ENCODE data around the gene FHOD3. TPM values are rescaled to one million over a fixed set of nuclear protein-coding genes. Genes with fewer than 3 reads are reported as not detected.

FHOD3 gene
- polyA plus RNA-seq, 4 donors: 0.22 to 8.1 (median 1.9) TPM

GRCh38 chr18:36338403-36338933, 41.0 kb downstream of the FHOD3 start:
- FAIRE-seq: no peak
- Histone ChIP-seq H3K27ac (ENCODE audit: low read depth in 1 of 3, low read length in 2 of 3) (no peak overlapping the region), H3K27me3 (ENCODE audit: control insufficient read depth in 3 of 3, insufficient read depth in 3 of 3, low read length in 3 of 3) (no peaks in the 10 kb centered on the region), H3K36me3 (ENCODE audit: control insufficient read depth in 3 of 3, insufficient read depth in 2 of 3, low read depth in 1 of 3, low read length in 3 of 3) (no peaks in the 10 kb centered on the region), H3K9me3 (ENCODE audit: control insufficient read depth in 2 of 2, insufficient read depth in 1 of 2, low read depth in 1 of 2, low read length in 1 of 2) (no peaks in the 10 kb centered on the region), H3K4me1 (ENCODE audit: control insufficient read depth in 3 of 3, insufficient read depth in 2 of 3, low read depth in 1 of 3, low read length in 2 of 3) (peaks cover 0 to 15% (median 0%) of the 10 kb centered on the region in 3 donors), H3K4me3 (ENCODE audit: low read depth in 1 of 3, low read length in 3 of 3) (no peak overlapping the region)
- no peak for DNase-seq
- WGBS, 3 donors: 44 to 66% (median 44%) methylated on average over 8 of the region's 8 CpGs

DNA sequence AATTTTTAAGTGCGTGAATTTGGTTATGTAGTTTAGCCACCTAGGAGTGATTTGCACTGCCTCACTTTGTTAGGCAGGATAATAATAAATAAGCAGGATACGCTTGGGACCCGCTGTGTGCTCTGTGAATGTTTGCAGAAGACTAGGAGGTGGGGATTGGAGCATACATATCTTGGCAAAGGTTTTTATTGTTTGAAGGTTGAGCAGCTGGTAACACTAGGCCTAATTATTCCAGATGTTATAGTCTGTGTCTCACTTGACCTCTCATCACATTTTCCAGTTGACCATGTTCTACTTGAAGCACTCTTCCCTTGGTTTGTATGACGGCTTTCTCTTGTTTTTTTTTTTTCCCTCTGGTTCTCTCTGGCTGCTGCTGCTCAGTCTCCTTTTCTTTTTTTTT, 42.7 kb downstream of the FHOD3 start:
- H3K9me3 ChIP-seq (ENCODE audit: control insufficient read depth in 2 of 2, insufficient read depth in 1 of 2, low read depth in 1 of 2, low read length in 1 of 2): no peaks in the 10 kb centered on the region
- WGBS, 3 donors: 73 to 77% (median 77%) methylated on average over 4 of the region's 4 CpGs

DNA sequence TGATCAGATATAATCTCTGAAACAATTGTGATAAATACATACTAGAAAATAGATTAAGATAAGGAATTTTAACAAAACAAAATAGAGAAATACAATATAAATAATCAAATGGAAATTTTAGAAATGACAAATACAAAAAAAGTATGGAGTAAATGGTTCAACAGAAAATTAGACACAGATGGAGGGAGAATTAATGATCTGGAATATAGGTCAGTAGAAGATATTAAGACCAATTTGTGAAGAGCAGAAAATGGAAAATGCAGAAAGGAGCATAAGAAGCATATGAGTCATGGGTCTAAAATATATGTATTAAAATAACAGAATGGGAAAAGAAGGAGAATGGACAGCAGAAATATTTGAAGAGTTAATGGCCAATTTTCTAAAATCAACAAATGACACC, 44.4 kb downstream of the FHOD3 start:
- H3K36me3 ChIP-seq (ENCODE audit: control insufficient read depth in 3 of 3, insufficient read depth in 2 of 3, low read depth in 1 of 3, low read length in 3 of 3): no peaks in the 10 kb centered on the region
- H3K27me3 ChIP-seq (ENCODE audit: control insufficient read depth in 3 of 3, insufficient read depth in 3 of 3, low read length in 3 of 3): no peaks in the 10 kb centered on the region
- DNase-seq: no peak
- H3K9me3 ChIP-seq (ENCODE audit: control insufficient read depth in 2 of 2, insufficient read depth in 1 of 2, low read depth in 1 of 2, low read length in 1 of 2): no peaks in the 10 kb centered on the region
- H3K4me3 ChIP-seq (ENCODE audit: low read depth in 1 of 3, low read length in 3 of 3): no peak overlapping the region
- no peak overlapping the region for H3K27ac ChIP-seq (ENCODE audit: low read depth in 1 of 3, low read length in 2 of 3)
- FAIRE-seq: no peak
- peaks cover 0 to 15% (median 0%) of the 10 kb centered on the region in 3 donors for H3K4me1 ChIP-seq (ENCODE audit: control insufficient read depth in 3 of 3, insufficient read depth in 2 of 3, low read depth in 1 of 3, low read length in 2 of 3)

More for the DNA sequence above, 42.7 kb downstream of the FHOD3 start:
- Histone ChIP-seq H3K27ac (ENCODE audit: low read depth in 1 of 3, low read length in 2 of 3) (no peak overlapping the region), H3K4me3 (ENCODE audit: low read depth in 1 of 3, low read length in 3 of 3) (no peak overlapping the region), H3K4me1 (ENCODE audit: control insufficient read depth in 3 of 3, insufficient read depth in 2 of 3, low read depth in 1 of 3, low read length in 2 of 3) (peaks cover 0 to 15% (median 0%) of the 10 kb centered on the region in 3 donors), H3K36me3 (ENCODE audit: control insufficient read depth in 3 of 3, insufficient read depth in 2 of 3, low read depth in 1 of 3, low read length in 3 of 3) (no peaks in the 10 kb centered on the region), H3K27me3 (ENCODE audit: control insufficient read depth in 3 of 3, insufficient read depth in 3 of 3, low read length in 3 of 3) (no peaks in the 10 kb centered on the region)
- FAIRE-seq (no peak), DNase-seq (no peak)

- Histone ChIP-seq H3K27me3 (ENCODE audit: control insufficient read depth in 3 of 3, insufficient read depth in 3 of 3, low read length in 3 of 3) (peaks cover 0 to 2% (median 2%) of the 10 kb centered on the region in 3 donors), H3K4me1 (ENCODE audit: control insufficient read depth in 3 of 3, insufficient read depth in 2 of 3, low read depth in 1 of 3, low read length in 2 of 3) (peaks cover 0 to 11% (median 0%) of the 10 kb centered on the region in 3 donors), H3K36me3 (ENCODE audit: control insufficient read depth in 3 of 3, insufficient read depth in 2 of 3, low read depth in 1 of 3, low read length in 3 of 3) (no peaks in the 10 kb centered on the region), H3K27ac (ENCODE audit: low read depth in 1 of 3, low read length in 2 of 3) (no peak overlapping the region), H3K4me3 (ENCODE audit: low read depth in 1 of 3, low read length in 3 of 3) (no peak overlapping the region), H3K9me3 (ENCODE audit: control insufficient read depth in 2 of 2, insufficient read depth in 1 of 2, low read depth in 1 of 2, low read length in 1 of 2) (no peaks in the 10 kb centered on the region)
- DNase-seq: no peak
- no peak for FAIRE-seq
- WGBS, 3 donors: 53 to 56% (median 55%) methylated on average over 3 of the region's 3 CpGs
Measured at GRCh38 chr18:36348331-36348730, 50.8 kb downstream of the FHOD3 start.

- DNase-seq (no peak), FAIRE-seq (no peak)
- Histone ChIP-seq H3K4me3 (ENCODE audit: low read depth in 1 of 3, low read length in 3 of 3) (no peak overlapping the region), H3K9me3 (ENCODE audit: control insufficient read depth in 2 of 2, insufficient read depth in 1 of 2, low read depth in 1 of 2, low read length in 1 of 2) (peaks cover 0 to 4% of the 10 kb centered on the region in 2 donors), H3K4me1 (ENCODE audit: control insufficient read depth in 3 of 3, insufficient read depth in 2 of 3, low read depth in 1 of 3, low read length in 2 of 3) (peaks cover 0 to 11% (median 0%) of the 10 kb centered on the region in 3 donors), H3K27ac (ENCODE audit: low read depth in 1 of 3, low read length in 2 of 3) (no peak overlapping the region), H3K27me3 (ENCODE audit: control insufficient read depth in 3 of 3, insufficient read depth in 3 of 3, low read length in 3 of 3) (peaks cover 0 to 2% (median 2%) of the 10 kb centered on the region in 3 donors), H3K36me3 (ENCODE audit: control insufficient read depth in 3 of 3, insufficient read depth in 2 of 3, low read depth in 1 of 3, low read length in 3 of 3) (no peaks in the 10 kb centered on the region)
- WGBS, 3 donors: 43 to 78% (median 65%) methylated on average over 6 of the region's 6 CpGs
Measured at GRCh38 chr18:36348971-36349417, 51.5 kb downstream of the FHOD3 start.

DNA sequence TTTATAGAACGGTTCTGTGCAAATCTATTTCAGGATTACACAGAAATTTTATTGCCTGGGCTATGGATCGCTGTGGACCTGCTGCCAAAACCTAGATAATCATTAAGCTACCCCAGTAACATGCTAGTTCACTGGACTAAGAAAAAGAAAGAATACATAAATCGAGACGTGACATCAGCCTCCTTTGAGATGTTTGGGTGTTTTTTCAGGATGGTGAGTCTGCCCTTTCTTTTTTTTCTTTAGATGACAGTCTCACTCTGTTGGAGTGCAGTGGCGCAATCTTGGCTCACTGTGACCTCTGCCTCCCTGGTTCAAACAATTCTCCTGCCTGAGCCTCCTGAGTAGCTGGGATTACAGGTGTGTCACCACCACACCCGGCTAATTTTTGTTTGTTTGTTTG, 52.0 kb downstream of the FHOD3 start:
- H3K36me3 ChIP-seq (ENCODE audit: control insufficient read depth in 3 of 3, insufficient read depth in 2 of 3, low read depth in 1 of 3, low read length in 3 of 3): no peaks in the 10 kb centered on the region
- WGBS, 3 donors: 19 to 54% (median 33%) methylated on average over 6 of the region's 6 CpGs
- FAIRE-seq (no peak), DNase-seq (peak; percentile 31 to 60)
- H3K4me3 ChIP-seq (ENCODE audit: low read depth in 1 of 3, low read length in 3 of 3): no peak overlapping the region
- peaks cover 0 to 2% (median 2%) of the 10 kb centered on the region in 3 donors for H3K27me3 ChIP-seq (ENCODE audit: control insufficient read depth in 3 of 3, insufficient read depth in 3 of 3, low read length in 3 of 3)
- H3K9me3 ChIP-seq (ENCODE audit: control insufficient read depth in 2 of 2, insufficient read depth in 1 of 2, low read depth in 1 of 2, low read length in 1 of 2): peaks cover 0 to 5% of the 10 kb centered on the region in 2 donors
- H3K27ac ChIP-seq (ENCODE audit: low read depth in 1 of 3, low read length in 2 of 3): no peak overlapping the region
- peaks cover 0 to 11% (median 0%) of the 10 kb centered on the region in 3 donors for H3K4me1 ChIP-seq (ENCODE audit: control insufficient read depth in 3 of 3, insufficient read depth in 2 of 3, low read depth in 1 of 3, low read length in 2 of 3)

DNA sequence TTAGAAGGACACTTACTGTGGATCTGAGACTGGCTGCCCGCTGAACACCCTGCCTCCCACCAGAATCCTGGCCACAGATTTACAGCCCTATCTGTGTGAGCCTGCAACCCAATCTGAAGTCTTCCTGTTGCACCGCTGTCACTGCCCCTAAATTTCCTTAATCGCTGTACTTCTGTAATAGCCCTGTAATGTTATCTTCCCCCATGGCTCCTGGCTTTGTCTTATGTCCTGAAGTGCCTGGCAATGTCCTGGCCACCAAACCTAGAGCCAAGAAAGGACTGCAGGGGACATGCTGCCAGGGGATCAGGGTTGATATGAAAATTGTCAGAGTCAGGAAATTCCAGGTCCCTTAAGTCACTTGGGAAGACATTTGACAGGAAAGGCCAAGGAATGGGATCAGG, 52.7 kb downstream of the FHOD3 start:
- WGBS, 3 donors: 72 to 73% (median 72%) methylated on average over 3 of the region's 3 CpGs
- no peak for FAIRE-seq
- no peak overlapping the region for H3K27ac ChIP-seq (ENCODE audit: low read depth in 1 of 3, low read length in 2 of 3)

DNA sequence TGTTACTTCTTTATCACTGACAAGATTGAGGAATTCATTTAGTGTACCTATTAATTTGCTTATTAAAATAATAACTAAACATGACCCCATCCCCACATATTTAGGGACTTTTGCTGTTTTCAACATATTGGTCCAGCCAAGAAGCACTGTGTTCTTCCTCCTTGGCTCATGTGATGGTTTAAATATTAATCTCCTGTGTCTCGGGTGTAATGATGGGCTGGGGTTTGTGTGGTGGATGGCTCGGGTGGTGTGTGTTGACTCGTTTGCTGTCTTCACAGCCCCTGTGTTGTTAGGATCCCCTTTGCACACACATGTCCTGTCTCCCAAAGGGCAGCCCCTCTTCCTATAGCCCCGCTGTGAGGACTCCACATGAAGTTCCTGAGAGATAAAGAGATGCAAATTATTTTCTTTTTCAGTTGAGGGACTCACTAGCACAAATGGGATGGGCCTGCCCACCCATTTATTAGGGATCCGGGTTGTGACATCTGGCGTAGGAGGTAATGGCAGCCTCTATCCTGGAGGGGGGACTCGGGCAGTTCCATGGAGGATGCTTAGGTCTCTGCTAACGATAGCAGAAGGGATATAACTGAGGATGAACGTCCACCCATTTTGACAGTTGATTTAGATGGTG, 53.4 kb downstream of the FHOD3 start:
- FAIRE-seq (no peak), DNase-seq (peak in 1 of 2 donors; percentile 20)
- H3K9me3 ChIP-seq (ENCODE audit: control insufficient read depth in 2 of 2, insufficient read depth in 1 of 2, low read depth in 1 of 2, low read length in 1 of 2): peaks cover 0 to 5% of the 10 kb centered on the region in 2 donors
- peaks cover 0 to 2% (median 2%) of the 10 kb centered on the region in 3 donors for H3K27me3 ChIP-seq (ENCODE audit: control insufficient read depth in 3 of 3, insufficient read depth in 3 of 3, low read length in 3 of 3)
- H3K4me3 ChIP-seq (ENCODE audit: low read depth in 1 of 3, low read length in 3 of 3): no peak overlapping the region
- H3K36me3 ChIP-seq (ENCODE audit: control insufficient read depth in 3 of 3, insufficient read depth in 2 of 3, low read depth in 1 of 3, low read length in 3 of 3): no peaks in the 10 kb centered on the region
- 47 to 69% (median 56%) methylated on average over 9 of the region's 9 CpGs for WGBS, 3 donors
- H3K27ac ChIP-seq (ENCODE audit: low read depth in 1 of 3, low read length in 2 of 3): no peak overlapping the region
- peaks cover 0 to 11% (median 0%) of the 10 kb centered on the region in 3 donors for H3K4me1 ChIP-seq (ENCODE audit: control insufficient read depth in 3 of 3, insufficient read depth in 2 of 3, low read depth in 1 of 3, low read length in 2 of 3)

More for the DNA sequence above, 52.7 kb downstream of the FHOD3 start:
- Histone ChIP-seq H3K4me1 (ENCODE audit: control insufficient read depth in 3 of 3, insufficient read depth in 2 of 3, low read depth in 1 of 3, low read length in 2 of 3) (peaks cover 0 to 11% (median 0%) of the 10 kb centered on the region in 3 donors), H3K9me3 (ENCODE audit: control insufficient read depth in 2 of 2, insufficient read depth in 1 of 2, low read depth in 1 of 2, low read length in 1 of 2) (peaks cover 0 to 5% of the 10 kb centered on the region in 2 donors), H3K4me3 (ENCODE audit: low read depth in 1 of 3, low read length in 3 of 3) (no peak overlapping the region), H3K27me3 (ENCODE audit: control insufficient read depth in 3 of 3, insufficient read depth in 3 of 3, low read length in 3 of 3) (peaks cover 0 to 2% (median 2%) of the 10 kb centered on the region in 3 donors), H3K36me3 (ENCODE audit: control insufficient read depth in 3 of 3, insufficient read depth in 2 of 3, low read depth in 1 of 3, low read length in 3 of 3) (no peaks in the 10 kb centered on the region)
- no peak for DNase-seq

All from small intestine (tissue), 7 donors.